H1 (cell line): ENCODE results near the gene CD300LG. TPM values are rescaled to one million over a fixed set of nuclear protein-coding genes. Genes with fewer than 3 reads are reported as not detected.

ENCODE experiments used
- SIN3A ChIP-seq, 2 experiments: IDR thresholded peaks in 1 of 2; conservative IDR thresholded peaks in 1 of 2; 2 replicates each; pipeline ENCODE4 v1.6.1; 2011 to 2012; ENCODE audit warnings: low read length in 2 of 2, improper control_type of control experiment in 1 of 2, low read depth in 1 of 2, mild to moderate bottlenecking in 1 of 2
- SIX5 ChIP-seq: IDR thresholded peaks from 2 replicates; pipeline ENCODE4 v1.6.1; 2011; ENCODE audit warnings: mild to moderate bottlenecking, low read depth, low read length
- polyA plus RNA-seq, 7 experiments: library from polyadenylated mRNA; depleted of rRNA in 3 of 7; stranded (reverse) in 5 of 7; unstranded in 2 of 7; fragments of >200 nt in 5 of 7; fragments of 200-250 nt in 2 of 7; gene quantifications; 1 replicate in 5 of 7; 2 replicates in 1 of 7; 4 replicates in 1 of 7; pipeline versions ENCODE4 v1.2.1 to v1.2.3, GENCODE V29; 2011 to 2013; ENCODE audit warnings: missing spikeins in 2 of 7, mixed read lengths in 2 of 7
- total RNA-seq: library from RNA; stranded (reverse); fragmentation: NEBNext Ultra II Directional; extraction: Animal tissue kit (Norgen Biotek cat#: 25700); gene quantifications from 2 replicates; pipeline ENCODE4 v1.2.1, GENCODE V29; 2021
- TF ChIP-seq, protein P1 (sequence below): IDR thresholded peaks from 2 replicates; pipeline ENCODE4 v1.6.1; 2012; ENCODE audit warnings: low read length, inconsistent platforms

CD300LG gene
- total and polyA plus RNA-seq, 2 of the 8 experiments (the other 6 are each of a cell fraction or from before 2014, with no cell fraction given), result 0.06 TPM; not detected in 1

DNA sequence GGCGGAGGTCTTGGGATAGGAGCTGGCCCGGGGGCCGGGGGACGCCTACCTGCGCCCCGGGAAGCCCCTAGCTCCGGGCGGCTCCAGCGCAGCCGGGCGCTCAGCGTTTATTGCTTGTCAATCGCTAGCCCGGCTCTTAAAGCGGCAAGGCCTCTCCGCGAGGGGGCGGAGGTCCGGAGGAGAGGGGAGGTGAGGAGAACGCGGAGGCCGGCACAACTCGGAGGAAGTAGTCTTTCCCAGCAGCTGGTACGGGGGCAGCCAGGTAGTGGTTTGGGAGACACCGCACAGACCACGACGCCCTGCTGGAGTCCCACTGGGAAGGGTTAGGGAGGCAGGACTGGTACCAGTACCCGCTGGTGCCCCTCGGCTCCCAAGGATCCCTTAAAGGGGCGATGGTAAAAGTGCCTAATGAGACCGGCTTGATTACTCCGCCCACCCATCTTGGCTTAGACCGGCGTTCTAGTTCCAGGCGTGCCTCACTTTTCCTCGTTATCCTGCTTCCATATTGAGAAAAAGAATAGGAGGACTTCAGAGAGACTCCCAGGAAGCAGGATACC is 60.5 kb downstream of the CD300LG start, which contains the start of gene MPP2 (continued):
- TF ChIP-seq SIN3A (conservative IDR thresholded peaks at IDR 0.05 in 1 of 2, IDR thresholded peaks at IDR 0.05 in 1 of 2; ENCODE audit: low read depth in 1 of 2, low read length in 2 of 2) (peak in 1 of 2 experiments; percentile 66; a peak in 1 of 4 replicates), SIX5 (no peak)
- TF ChIP-seq, protein P1, sequence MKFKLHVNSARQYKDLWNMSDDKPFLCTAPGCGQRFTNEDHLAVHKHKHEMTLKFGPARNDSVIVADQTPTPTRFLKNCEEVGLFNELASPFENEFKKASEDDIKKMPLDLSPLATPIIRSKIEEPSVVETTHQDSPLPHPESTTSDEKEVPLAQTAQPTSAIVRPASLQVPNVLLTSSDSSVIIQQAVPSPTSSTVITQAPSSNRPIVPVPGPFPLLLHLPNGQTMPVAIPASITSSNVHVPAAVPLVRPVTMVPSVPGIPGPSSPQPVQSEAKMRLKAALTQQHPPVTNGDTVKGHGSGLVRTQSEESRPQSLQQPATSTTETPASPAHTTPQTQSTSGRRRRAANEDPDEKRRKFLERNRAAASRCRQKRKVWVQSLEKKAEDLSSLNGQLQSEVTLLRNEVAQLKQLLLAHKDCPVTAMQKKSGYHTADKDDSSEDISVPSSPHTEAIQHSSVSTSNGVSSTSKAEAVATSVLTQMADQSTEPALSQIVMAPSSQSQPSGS, result 0 out of 2 replicates have a peak, but pooled peaks have one; percentile 13
